GM21390 (cell line): ENCODE data around the gene FOXL2.
A peak's percentile ranks its signal among the peaks of the same experiment; 100 is the strongest.

Experiments
- ATAC-seq: cut with Tn5 transposase; IDR thresholded peaks from one replicate; pipeline ENCODE4 v1.9.1; 2021; ENCODE audit not compliant: unreplicated experiment

FOXL2 gene

GRCh38 chr3:138945709-138946662 lies 951 bp downstream of the FOXL2 start:
- ATAC-seq, result no peak

GRCh38 chr3:138944929-138945708 lies 1.8 kb downstream of the FOXL2 start:
- ATAC-seq, result no peak

GRCh38 chr3:138944654-138944928 lies 2.3 kb downstream of the FOXL2 start:
- ATAC-seq, result no peak

GRCh38 chr3:138943724-138944653 lies 2.9 kb downstream of the FOXL2 start:
- ATAC-seq, result no peak

GRCh38 chr3:138942861-138943623 lies 3.9 kb downstream of the FOXL2 start:
- ATAC-seq, result no peak

- no peak for ATAC-seq
Observed at GRCh38 chr3:138942271-138942670, 4.7 kb downstream of the FOXL2 start.

GRCh38 chr3:138941259-138941885 lies 5.6 kb downstream of the FOXL2 start:
- no peak for ATAC-seq

- no peak for ATAC-seq
Observed at GRCh38 chr3:138940446-138940845, 6.5 kb downstream of the FOXL2 start.

GRCh38 chr3:138939561-138940241 lies 7.2 kb downstream of the FOXL2 start:
- no peak for ATAC-seq

- no peak for ATAC-seq
Observed at GRCh38 chr3:138938877-138939560, 7.9 kb downstream of the FOXL2 start.

GRCh38 chr3:138938056-138938876 lies 8.7 kb downstream of the FOXL2 start:
- ATAC-seq, result no peak

GRCh38 chr3:138937690-138938055 lies 9.3 kb downstream of the FOXL2 start:
- ATAC-seq, result no peak

- ATAC-seq, result no peak
Observed at GRCh38 chr3:138936741-138937689, 9.9 kb downstream of the FOXL2 start.

GRCh38 chr3:138935863-138936740 lies 10.8 kb downstream of the FOXL2 start:
- ATAC-seq, result peak; percentile 92

- ATAC-seq, result no peak
Observed at GRCh38 chr3:138935505-138935862, 11.5 kb downstream of the FOXL2 start.
